HG03571 (cell line): ENCODE measurements around the gene SLC23A2.
"Not testable (repeated sequence)": the region's sequence is repeated elsewhere in the genome, so short reads cannot be mapped to it uniquely, and the experiment has no call there.

Experiments
- ATAC-seq: cut with Tn5 transposase; IDR thresholded peaks from one replicate; pipeline ENCODE4 v1.9.1; 2021; ENCODE audit not compliant: unreplicated experiment

The SLC23A2 gene

DNA sequence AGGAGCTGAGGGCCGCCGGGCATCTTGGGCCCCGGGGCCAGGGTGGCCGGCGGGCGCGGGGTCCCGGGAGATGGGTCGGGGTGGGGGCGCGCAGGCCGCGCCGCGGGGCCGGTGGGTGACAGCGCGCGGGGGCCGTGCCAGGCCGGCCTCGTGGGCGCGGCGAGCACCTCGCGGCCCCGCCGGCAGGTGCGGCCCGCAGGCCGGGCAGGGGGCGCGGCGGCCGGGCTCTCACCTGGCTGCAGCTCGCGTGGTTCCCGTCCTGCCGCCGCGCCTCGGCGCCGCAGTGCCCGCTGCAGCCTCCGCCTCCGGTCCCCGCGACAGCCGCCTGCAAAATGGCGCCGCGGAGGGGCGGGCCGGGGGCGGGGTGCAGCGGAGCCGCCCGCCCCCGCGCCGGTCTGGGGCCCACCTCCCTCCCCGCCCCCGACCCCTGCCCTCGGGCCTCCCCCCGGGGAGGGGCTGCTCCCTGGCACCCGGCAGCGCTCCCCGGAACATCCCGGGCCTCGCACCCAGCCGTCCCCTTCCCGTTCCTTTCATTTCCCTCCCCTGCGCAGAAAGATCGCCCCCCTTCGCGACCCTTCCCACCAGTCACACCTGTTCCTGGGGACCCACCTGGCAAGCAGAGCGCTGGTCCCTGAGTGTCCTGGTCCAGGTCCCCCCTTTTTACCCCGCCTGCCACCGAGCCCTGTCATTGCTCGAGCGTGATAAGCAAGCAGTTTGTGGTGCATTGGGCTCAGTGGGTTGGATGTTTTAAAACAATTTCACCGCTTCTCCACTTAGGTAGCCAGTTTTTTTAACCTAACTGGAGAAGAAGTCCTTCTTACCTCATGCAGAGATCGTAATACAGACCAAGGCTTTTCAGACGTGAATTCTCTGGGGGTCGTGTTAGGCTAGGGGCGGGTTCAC, at the start of gene SLC23A2:
TSS of gene SLC23A2 (minus strand) at position 337 of the 903 bp plus-strand sequence. CDS start 68,948 bp downstream, outside the sequence.
- no peak for ATAC-seq

DNA sequence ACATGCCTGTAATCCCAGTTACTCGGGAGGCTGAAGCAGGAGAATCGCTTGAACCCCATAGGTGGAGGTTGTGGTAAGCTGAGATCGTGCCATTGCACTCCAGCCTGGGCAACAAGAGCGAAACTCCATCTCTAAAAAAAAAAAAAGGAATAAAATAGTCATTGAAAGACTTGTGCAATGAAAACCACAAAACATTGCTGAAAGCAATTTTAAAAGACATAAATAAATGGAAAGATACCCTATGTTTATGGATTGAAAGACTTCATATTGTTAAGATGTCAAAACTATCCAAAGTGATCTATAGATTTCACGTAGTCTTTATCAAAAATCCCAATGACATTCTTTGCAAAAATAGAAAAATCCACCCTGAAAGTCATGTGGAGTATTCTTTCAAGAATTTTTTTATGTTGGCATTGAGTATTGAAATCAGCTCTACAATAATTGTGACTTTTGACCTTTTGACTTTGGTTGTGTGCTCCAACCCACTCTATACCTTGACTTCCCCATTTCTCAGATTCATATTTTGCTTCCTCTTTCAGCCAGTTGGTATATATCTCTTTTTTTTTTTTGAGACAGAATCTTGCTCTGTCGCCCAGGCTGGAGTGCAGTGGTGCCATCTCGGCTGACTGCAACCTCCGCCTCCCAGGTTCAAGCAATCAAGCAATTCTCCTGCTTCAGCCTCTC, 45.5 kb upstream of the SLC23A2 start:
- no peak for ATAC-seq

DNA sequence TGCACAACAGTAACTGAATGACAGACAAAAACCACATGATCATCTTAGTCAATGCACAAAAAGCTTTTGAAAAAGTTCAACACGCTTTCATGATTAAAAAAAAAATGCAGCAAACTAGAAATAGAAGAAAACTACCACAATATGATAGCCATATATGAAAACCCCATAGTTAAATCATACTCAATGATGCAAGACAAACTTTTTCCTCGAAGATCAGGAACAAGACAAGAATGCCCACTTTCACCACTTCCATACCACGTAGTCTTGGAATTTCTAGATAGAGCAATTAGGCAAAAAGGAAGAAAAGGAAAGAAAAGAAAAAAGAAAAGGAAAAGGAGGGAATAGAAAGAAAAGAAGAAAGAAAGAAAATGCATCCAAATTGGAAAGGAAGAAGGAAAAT, 44.6 kb upstream of the SLC23A2 start:
- ATAC-seq, result no peak

DNA sequence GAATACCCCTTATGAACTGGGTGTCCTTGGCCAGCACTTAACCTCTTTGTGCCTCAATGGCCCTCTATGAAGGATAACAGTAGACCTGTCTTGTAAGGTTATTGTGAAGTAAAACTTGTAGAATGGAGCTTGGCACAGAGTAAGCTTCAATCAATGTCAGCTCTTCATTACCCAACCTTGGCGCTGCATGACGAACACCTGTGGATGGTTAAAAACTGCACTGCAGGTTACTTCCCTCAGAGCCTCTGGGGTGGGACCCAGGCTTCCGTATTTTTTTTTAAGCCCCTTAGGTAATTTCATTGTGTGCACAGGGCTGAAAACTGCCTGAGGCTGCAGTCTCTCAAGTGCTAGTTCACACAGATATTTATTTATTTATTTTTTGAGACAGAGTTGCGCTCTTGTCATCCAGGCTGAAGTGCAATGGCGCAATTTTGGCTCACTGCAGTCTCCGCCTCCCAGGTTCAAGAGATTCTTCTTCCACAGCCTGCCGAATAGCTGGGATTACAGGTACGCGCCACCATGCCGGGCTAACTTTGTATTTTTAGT, 42.8 kb upstream of the SLC23A2 start:
- no peak for ATAC-seq

DNA sequence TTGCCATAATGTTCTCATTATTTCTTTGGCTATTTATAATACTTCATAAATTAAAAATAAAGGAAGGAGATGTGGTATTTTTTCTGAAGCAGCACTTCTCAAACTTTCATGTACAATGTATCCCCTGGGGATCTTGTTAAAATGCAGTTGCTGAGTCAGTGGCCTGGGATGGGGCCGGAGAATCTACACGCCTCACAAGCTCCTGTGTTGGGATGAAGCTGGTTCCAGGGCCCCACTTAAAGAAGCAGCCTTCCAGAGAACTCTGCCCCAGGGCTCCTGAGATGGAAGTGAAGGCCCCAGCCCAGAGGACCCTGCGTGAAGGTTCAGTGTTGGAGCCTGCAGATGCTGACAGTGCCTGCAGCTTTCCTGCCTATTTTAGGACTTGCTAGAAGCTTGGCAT, 40.1 kb upstream of the SLC23A2 start:
- ATAC-seq, result no peak

DNA sequence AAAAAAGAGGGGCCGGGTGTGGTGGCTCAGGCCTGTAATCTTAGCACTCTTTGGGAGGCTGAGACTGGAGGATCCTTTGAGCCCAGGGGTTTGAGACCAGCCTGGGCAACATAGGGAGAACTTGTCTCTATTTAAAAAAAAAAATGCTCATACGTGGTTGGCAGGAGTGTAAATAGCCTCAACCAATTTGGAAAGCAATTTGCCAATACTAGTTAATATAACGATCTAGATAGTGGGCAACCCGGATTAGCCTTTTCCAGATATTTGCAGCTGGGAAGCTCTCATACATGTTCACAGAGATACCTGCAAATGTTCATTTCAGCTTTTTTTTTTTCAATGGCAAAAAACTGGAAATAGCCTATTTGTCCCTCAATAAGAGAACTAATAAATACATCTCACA, 39.0 kb upstream of the SLC23A2 start:
- ATAC-seq, result no peak

DNA sequence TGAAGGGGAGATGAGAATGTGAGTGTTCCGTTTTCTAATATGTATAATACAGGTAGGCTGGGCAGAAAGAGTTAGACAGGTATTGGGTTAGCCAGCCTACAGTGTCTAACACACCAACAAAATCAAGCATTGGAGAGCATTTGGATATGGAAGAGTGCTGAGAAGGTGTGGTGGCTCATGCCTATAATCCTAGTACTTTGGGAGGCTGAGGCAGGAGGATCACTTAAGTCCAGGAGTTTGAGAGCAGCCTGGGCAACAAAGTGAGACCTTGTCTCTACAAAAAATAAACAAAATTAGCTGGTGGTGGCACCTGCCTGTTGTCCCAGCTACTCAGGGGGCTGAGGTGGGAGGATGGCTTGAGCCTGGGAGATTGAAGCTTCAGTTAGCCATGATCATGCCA, 38.6 kb upstream of the SLC23A2 start:
- ATAC-seq, result no peak

DNA sequence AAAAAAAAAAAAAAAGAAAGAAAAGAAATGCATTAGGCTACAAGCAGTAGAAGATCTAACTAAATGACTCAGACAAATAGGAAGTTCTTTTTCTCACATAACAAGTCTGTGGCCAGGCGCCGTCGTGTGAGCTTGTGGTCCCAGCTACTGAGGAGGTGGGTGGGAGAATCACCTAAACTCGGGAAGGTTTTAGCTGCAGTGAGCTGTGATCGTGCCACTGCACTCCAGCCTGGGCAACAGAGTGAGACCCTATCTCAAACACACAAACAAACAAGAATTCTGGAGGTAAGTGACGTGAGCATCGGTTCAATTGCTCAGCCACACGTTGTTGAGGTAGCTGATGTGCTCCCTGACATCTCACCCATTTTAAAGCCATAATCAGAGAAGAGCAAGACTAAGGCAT, 37.9 kb upstream of the SLC23A2 start:
- no peak for ATAC-seq

DNA sequence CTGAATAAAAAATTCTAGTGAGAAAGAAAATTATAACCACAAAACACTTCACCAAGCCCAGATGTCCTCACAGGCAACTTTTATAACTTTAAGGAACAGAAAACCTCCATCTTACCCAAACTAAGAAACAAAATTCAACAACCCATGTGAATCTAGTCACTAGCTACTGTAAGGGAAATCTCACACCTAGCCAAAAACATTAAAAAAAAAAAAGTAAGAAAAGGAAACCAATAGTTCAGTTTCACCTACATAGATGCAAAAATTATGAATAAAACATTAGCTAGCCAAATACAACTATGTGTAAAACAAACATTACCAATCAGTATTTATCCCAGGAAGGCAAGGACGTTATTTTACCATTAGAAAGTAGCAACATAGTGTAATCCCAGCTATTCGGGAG, 35.5 kb upstream of the SLC23A2 start:
- no peak for ATAC-seq

DNA sequence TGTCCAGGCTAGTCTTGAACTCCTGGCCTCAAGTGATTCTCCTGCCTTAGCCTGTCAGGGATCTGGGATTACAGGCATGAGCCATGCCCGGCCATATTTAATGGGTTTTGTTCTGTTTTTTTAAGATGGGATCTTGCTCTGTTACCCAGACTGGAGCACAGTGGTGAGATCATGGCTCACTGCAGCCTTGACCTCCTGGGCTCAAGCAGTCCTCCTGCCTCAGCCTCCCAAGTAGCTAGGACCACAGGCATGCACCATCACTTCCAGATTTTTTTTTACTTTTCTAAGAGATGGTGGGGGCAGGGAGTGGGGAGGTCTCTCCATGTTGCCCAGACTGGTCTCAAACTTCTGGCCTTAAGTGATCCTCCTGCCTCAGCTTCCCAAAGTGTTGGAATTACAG, 34.2 kb upstream of the SLC23A2 start:
- not testable (repeated sequence) for ATAC-seq

DNA sequence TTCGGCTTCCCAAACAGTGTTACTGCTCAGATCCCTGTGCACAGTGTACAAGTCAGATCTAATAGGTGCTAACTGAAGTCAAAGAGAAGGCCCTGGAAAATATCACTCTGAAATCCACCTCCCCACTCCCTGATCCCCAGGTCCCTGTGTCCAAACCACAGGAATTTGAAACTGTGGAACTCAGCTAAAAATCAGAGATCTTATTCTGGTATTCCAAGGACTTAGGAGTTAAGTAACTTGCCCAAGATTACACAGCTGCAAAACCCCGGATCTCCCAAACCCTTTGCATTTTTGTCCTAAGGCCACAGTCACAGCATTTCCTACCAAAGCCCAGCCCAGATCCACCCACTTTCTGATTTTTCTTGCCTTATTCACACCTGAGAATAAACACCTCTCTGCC, 32.3 kb upstream of the SLC23A2 start:
- ATAC-seq, result no peak

DNA sequence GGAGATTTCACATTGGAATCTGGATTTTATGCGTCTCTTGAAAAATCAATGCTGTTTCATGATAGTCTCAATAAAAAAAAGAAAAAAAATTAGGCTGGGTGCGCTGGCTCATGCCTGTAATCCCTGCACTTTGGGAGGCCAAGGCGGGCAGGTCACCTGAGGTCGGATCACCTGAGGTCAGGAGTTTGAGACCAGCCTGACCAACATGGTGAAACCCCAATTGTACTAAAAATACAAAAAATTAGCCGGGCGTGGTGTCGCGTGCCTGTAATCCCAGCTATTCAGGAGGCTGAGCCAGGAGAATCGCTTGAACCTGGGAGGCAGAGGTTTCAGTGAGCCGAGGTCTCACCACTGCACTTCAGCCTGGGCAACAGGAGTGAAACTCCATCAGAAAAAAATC, 30.4 kb upstream of the SLC23A2 start:
- not testable (repeated sequence) for ATAC-seq

DNA sequence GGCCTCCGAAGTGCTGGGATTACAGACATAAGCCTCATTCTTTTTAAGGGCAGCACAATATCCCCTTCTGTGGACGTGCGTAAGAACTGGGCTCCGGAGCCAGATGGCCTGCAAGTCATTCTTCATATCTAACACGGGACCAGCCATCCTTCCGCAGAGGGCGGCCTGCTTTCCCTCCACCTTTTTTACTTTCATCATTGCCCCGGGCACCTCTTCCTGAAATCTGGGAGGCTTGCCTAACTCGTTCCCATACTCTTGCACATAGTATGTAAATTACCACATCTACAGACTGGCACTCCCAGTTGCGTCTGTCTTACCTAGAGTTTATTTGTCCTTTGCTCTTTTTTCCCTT, 29.9 kb upstream of the SLC23A2 start:
- ATAC-seq, result no peak

DNA sequence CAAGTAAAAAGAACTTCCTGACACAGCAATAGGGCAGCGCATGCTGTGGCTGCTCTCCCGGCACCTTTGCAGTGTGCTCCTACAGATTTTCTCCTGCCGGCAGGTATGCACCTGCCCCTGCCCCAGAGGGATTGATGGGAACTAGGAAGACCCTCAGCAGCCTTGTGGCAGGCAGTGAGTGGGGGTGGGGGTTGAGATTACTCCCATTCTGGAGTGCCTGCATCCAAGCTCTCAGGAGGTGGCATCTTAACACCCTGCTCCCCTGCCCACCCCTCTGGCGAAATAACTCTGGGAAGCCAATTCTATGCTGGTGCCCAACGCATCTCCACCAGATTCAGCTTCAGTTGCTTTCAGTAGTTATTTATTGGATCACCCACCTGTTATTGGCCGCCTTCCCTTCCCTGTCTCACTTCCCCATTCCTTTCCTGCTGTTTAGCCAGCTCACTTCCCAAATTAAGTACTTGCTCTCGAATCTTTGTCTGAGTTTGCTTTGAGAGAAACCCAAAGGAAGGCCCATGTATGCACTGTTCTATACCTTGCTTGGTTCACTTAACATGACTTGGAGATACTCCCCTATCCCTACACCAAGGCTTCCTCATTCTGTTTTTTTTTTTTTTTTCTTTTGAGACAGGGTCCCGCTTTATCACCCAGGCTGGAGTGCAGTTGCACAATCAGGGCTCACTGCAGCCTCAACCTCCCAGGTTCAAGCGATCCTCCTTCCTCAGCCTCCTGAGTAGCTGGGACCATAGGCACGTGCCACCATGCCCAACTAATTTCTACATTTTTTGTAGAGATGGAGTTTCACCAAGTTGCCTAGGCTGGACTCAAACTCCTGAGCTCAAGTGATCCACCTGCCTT, 29.3 kb upstream of the SLC23A2 start:
- ATAC-seq, result no peak

DNA sequence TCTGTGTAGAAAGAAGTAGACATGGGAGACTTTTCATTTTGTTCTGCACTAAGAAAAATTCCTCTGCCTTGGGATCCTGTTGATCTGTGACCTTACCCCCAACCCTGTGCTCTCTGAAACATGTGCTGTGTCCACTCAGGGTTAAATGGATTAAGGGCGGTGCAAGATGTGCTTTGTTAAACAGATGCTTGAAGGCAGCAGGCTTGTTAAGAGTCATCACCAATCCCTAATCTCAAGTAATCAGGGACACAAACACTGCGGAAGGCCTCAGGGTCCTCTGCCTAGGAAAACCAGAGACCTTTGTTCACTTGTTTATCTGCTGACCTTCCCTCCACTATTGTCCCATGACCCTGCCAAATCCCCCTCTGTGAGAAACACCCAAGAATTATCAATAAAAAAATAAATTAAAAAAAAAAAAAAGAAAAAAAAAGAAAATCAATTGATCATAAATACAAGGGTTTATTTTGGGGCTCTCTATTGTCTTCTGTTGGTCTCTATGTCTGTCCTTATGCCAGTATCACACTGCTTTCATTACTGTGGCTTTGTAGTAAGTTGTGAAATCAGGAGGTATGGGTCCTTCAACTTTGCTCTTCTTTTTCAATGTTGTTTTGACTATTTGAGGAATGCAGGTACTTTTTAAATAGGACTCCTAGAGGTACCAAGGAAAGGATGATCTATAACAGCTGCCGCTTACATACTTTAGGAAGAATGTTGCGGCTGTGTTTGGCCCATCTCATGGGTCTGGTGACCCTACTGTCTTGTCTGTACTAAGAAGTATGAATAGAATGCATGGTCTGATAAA, 27.1 kb upstream of the SLC23A2 start:
- ATAC-seq, result not testable (repeated sequence)

DNA sequence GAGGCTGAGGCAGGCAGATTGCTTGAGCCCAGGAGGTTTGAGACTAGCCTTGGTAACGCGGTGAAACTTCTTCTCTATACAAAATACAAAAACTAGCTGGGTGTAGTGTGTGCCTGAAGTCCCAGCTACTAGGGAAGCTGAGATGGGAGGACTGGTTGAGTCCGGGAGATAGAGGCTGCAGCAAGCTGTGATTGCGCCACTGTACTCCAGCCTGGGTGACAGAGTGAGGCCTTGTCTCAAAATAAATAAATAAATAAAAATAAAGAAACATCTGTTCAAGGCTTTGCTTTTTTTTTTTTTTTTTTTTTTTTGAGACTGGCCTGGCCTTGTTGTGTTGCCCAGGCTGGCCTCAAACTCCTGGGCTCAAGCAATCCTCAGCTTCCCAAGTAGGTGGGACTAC, 23.7 kb upstream of the SLC23A2 start:
- ATAC-seq, result no peak

DNA sequence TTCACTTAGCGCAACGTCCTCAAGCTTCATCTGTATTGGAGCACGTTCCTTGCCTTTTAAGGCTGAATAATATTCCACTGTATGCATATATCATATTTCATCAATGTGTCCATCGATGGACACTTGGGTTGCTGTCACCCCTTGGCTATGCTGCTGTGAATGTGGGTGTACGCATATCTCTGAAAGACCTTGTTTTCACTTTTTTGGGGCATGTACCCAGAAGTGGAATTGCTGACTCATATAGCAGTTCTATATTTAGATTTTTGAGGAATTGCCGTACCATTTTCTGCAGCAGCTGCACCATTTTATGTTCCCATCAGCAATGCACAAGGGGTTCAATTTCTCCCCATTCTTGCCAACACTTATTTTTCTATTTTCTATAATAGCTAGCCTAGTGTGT, 22.8 kb upstream of the SLC23A2 start:
- no peak for ATAC-seq

DNA sequence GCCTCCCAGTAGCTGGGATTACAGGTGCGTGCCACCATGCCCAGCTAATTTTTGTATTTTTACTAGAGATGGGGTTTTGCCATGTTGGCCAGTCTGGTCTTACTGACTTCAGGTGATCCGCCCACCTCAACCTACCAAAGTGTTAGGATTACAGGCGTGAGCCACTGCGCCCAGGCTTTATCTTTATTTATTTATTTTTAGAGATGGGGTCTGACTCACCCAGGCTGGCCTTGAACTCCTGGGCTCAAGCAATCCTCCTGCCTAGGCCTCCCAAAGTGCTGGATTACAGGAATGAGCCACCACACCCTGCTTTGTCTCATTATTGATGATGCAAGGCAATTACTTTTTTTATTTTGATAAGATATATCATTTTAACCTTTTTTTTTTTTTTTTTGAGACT, 21.9 kb upstream of the SLC23A2 start:
- ATAC-seq, result not testable (repeated sequence)

DNA sequence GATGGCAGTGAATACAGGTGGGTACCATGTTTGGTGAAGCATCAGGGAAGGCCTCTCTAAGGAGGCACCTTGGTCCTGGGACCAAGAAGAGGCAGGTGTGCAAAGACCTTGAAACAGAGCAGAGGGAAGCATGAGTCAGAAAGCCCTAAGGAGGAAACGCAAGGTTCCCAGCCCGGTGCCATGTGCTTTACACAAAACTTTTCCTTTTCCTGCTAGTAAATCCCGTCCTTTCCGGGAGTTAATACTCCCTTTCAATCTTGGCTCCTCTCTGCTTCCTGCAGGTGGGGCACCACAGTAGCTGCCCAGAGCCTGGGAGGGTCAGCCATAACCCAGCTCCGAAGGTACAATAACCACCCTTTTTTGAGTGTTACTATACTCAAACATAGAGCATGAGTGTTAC, 19.4 kb upstream of the SLC23A2 start:
- no peak for ATAC-seq

DNA sequence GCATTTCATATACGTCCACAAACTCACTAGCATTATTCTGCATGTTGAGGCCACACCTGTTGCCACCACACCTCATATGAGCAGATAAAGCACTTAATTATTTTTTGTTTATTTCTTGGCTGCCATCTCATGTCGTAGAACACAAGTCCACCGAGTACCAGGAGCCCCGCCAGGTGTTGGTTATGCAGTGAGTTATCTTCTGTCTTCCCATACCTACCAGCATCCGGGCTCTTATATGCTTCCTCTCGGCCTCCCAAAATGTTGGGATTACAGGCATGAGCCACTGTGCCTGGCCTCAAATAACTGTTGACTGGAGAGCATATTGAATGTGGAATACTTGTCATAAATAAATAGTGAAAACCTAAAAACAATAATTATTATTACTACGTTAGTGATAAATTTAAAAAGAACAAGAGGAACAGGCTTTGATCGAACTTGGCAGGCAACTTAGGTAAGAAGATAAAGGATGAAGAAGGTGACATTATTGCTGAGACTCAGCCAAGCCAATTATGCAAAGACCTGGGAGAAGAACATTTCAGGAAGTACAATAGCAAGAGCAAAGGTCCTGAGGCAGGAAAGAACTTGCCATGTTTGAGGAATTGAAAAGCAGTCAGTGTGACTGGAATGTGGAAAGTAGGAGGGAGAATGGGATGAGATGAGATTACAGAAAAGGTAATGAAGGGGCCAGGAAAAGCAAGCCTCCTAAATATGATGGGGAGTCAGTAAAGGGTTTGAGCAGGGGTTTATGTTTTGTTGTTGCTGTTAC, 12.6 kb upstream of the SLC23A2 start:
- ATAC-seq, result no peak
